OCI-LY1 (cell line): ENCODE results near the gene DCX.

Experiments used
- H2AFZ ChIP-seq: fragments of 200-600 bp; sonication (generic), shearing (Covaris generic); 2 replicates; pipeline ENCODE4 v1.6.0; 2014; ENCODE audit warnings: antibody characterized with exemption, mild to moderate bottlenecking, low read length
- H3F3A ChIP-seq: fragments of 200-600 bp; sonication (generic), shearing (Covaris generic); 2 replicates; pipeline ENCODE4 v1.6.0; 2014; ENCODE audit warnings: mild to moderate bottlenecking, antibody characterized with exemption, low read length, moderate library complexity; ENCODE audit not compliant: insufficient read depth
- H3K27ac ChIP-seq: fragments of 200-600 bp; sonication (generic); 2 replicates; pipeline ENCODE4 v1.5.1; 2014; ENCODE audit warnings: low read length, mixed run types, mild to moderate bottlenecking, low read depth; ENCODE audit not compliant: poor library complexity, severe bottlenecking
- H3K27me3 ChIP-seq: fragments of 200-600 bp; sonication (generic); 2 replicates; pipeline ENCODE4 v1.6.0; 2014; ENCODE audit warnings: antibody characterized with exemption, mild to moderate bottlenecking, low read length, moderate library complexity; ENCODE audit not compliant: insufficient read depth
- H3K36me3 ChIP-seq: fragments of 200-600 bp; sonication (generic); 2 replicates; pipeline ENCODE4 v1.6.1; 2014; ENCODE audit warnings: mild to moderate bottlenecking, antibody characterized with exemption, low read length, moderate library complexity, mixed read lengths; ENCODE audit not compliant: insufficient read depth
- H3K4me1 ChIP-seq: fragments of 200-600 bp; sonication (generic); 2 replicates; pipeline ENCODE4 v1.5.1; 2014; ENCODE audit warnings: mild to moderate bottlenecking, low read length, moderate library complexity; ENCODE audit not compliant: insufficient read depth, severe bottlenecking
- H3K4me2 ChIP-seq: fragments of 200-600 bp; sonication (generic), shearing (Covaris generic); 2 replicates; pipeline ENCODE4 v1.6.1; 2014; ENCODE audit warnings: low read length
- H3K4me3 ChIP-seq: fragments of 200-600 bp; sonication (generic); 2 replicates; pipeline ENCODE4 v1.5.1; 2014; ENCODE audit warnings: low read length, low read depth, mild to moderate bottlenecking, mixed read lengths; ENCODE audit not compliant: poor library complexity, severe bottlenecking
- H3K79me2 ChIP-seq: fragments of 200-600 bp; shearing (Covaris generic); 2 replicates; pipeline ENCODE4 v1.6.1; 2016; ENCODE audit warnings: mixed run types, low read length, mixed read lengths; ENCODE audit not compliant: insufficient read depth
- H3K9ac ChIP-seq: fragments of 200-600 bp; sonication (generic), shearing (Covaris generic); 2 replicates; pipeline ENCODE4 v1.6.1; 2014; ENCODE audit warnings: mild to moderate bottlenecking, low read length, mixed read lengths
- H3K9me2 ChIP-seq: fragments of 200-600 bp; sonication (generic), shearing (Covaris generic); 2 replicates; pipeline ENCODE4 v1.6.1; 2014; ENCODE audit warnings: low read depth, mild to moderate bottlenecking, low read length, mixed read lengths
- H3K9me3 ChIP-seq: fragments of 200-600 bp; shearing (Covaris generic); 2 replicates; pipeline ENCODE4 v1.6.1; 2014; ENCODE audit warnings: low read length, mixed read lengths
- H4K20me1 ChIP-seq: fragments of 200-600 bp; sonication (generic), shearing (Covaris generic); 2 replicates; pipeline ENCODE4 v1.6.0; 2016; ENCODE audit warnings: mild to moderate bottlenecking, low read length; ENCODE audit not compliant: insufficient read depth
- CTCF ChIP-seq: fragments of 200-600 bp; sonication (generic), shearing (Covaris generic); IDR thresholded peaks from 2 replicates; pipeline ENCODE4 v1.5.1; 2017; ENCODE audit warnings: mild to moderate bottlenecking, antibody characterized with exemption, low read length, moderate library complexity, mixed read lengths
- EZH2 ChIP-seq: fragments of 200-600 bp; sonication (generic), shearing (Covaris generic); IDR thresholded peaks from 2 replicates; pipeline ENCODE4 v1.8.0; 2017; ENCODE audit warnings: borderline replicate concordance, mixed run types, mild to moderate bottlenecking, antibody characterized with exemption, low read length, moderate library complexity, mixed read lengths

DCX gene

GRCh38 chrX:111262086-111262485 is 149.9 kb downstream of the DCX start:
- TF ChIP-seq EZH2 = no peak
- TF ChIP-seq CTCF = no peak
- no peak overlapping the region for H3K9ac ChIP-seq
- no peaks in the 10 kb centered on the region for H3K36me3 ChIP-seq
- H3K79me2 ChIP-seq = no peaks in the 10 kb centered on the region
- H3K4me1 ChIP-seq = no peaks in the 10 kb centered on the region
- H3K9me3 ChIP-seq = no peaks in the 10 kb centered on the region
- no peaks in the 10 kb centered on the region for H4K20me1 ChIP-seq
- H3F3A ChIP-seq = no peaks in the 10 kb centered on the region
- no peak overlapping the region for H3K4me2 ChIP-seq
- no peak overlapping the region for H2AFZ ChIP-seq
- no peak overlapping the region for H3K4me3 ChIP-seq
- no peak overlapping the region for H3K27ac ChIP-seq
- no peaks in the 10 kb centered on the region for H3K9me2 ChIP-seq
- no peaks in the 10 kb centered on the region for H3K27me3 ChIP-seq

- Histone ChIP-seq H3K27me3 (no peaks in the 10 kb centered on the region), H3K4me3 (no peak overlapping the region), H3K9me3 (no peaks in the 10 kb centered on the region), H3K36me3 (no peaks in the 10 kb centered on the region), H4K20me1 (no peaks in the 10 kb centered on the region), H3K4me2 (no peak overlapping the region), H3K79me2 (no peaks in the 10 kb centered on the region), H3F3A (no peaks in the 10 kb centered on the region), H3K9ac (no peak overlapping the region), H2AFZ (no peak overlapping the region), H3K9me2 (no peaks in the 10 kb centered on the region), H3K27ac (no peak overlapping the region), H3K4me1 (no peaks in the 10 kb centered on the region)
- no peak for TF ChIP-seq EZH2
- no peak for TF ChIP-seq CTCF
Observed at GRCh38 chrX:111260451-111260850, 151.5 kb downstream of the DCX start.

- no peak overlapping the region for H2AFZ ChIP-seq
- H3K4me1 ChIP-seq = no peaks in the 10 kb centered on the region
- H3K4me2 ChIP-seq = no peak overlapping the region
- no peaks in the 10 kb centered on the region for H3K27me3 ChIP-seq
- no peak overlapping the region for H3K9ac ChIP-seq
- no peaks in the 10 kb centered on the region for H3K9me2 ChIP-seq
- no peak overlapping the region for H3K27ac ChIP-seq
- TF ChIP-seq EZH2 = no peak
- no peak for TF ChIP-seq CTCF
- no peaks in the 10 kb centered on the region for H3K36me3 ChIP-seq
- H4K20me1 ChIP-seq = no peaks in the 10 kb centered on the region
- no peaks in the 10 kb centered on the region for H3F3A ChIP-seq
- no peak overlapping the region for H3K4me3 ChIP-seq
- no peaks in the 10 kb centered on the region for H3K9me3 ChIP-seq
- no peaks in the 10 kb centered on the region for H3K79me2 ChIP-seq
Observed at GRCh38 chrX:111259559-111259958, 152.4 kb downstream of the DCX start.
